GM23338 (cell line): ENCODE measurements around the gene SREBF2. TPM values are rescaled to one million over a fixed set of nuclear protein-coding genes. Genes with fewer than 3 reads are reported as not detected.

ENCODE experiments used
- CREB1 ChIP-seq: fragments of 250-450 bp; sonication (Bioruptor Pico); IDR thresholded peaks from 2 replicates; pipeline ENCODE4 v1.5.0; 2020; ENCODE audit warnings: low read depth, mild to moderate bottlenecking, moderate library complexity
- JUNB ChIP-seq: IDR thresholded peaks from one replicate; pipeline ENCODE4 v1.6.1; 2016; ENCODE audit warnings: antibody characterized with exemption; ENCODE audit not compliant: unreplicated experiment
- REST ChIP-seq: IDR thresholded peaks from one replicate; pipeline ENCODE4 v1.6.1; 2018; ENCODE audit warnings: antibody characterized with exemption; ENCODE audit not compliant: unreplicated experiment
- ZNF462 ChIP-seq: fragments of 250-450 bp; sonication (Bioruptor Pico); IDR thresholded peaks from 2 replicates; pipeline ENCODE4 v1.5.0; 2020; ENCODE audit warnings: mild to moderate bottlenecking, moderate library complexity
- polyA plus RNA-seq: library from polyadenylated mRNA; unstranded; fragments of >200 nt; fragmentation: Nextera tagmentation; extraction: Ambion mirVana; gene quantifications from 2 replicates; pipeline ENCODE4 v1.2.1, GENCODE V29; 2016
- total RNA-seq: library from RNA; depleted of rRNA; stranded (reverse); fragments of >200 nt; shearing (Covaris generic); gene quantifications from 2 replicates; pipeline ENCODE4 v1.2.3, GENCODE V29; 2014

The SREBF2 gene
- total and polyA plus RNA-seq, 2 experiments from 2014 or later: 48.7 to 163 TPM

GRCh38 chr22:41821471-41822316, 11.2 kb upstream of the SREBF2 start (continued):
- no peak for TF ChIP-seq ZNF462 (CRISPR knock-in tag)
- no peak for TF ChIP-seq REST
- TF ChIP-seq JUNB: no peak
- no peak for TF ChIP-seq CREB1 (CRISPR knock-in tag)
